CD4-positive, alpha-beta T cell treated with Interleukin-4 for 1 hour (primary cell): ENCODE results near the gene RNF186.
"Not testable (repeated sequence)": the region's sequence is repeated elsewhere in the genome, so short reads cannot be mapped to it uniquely, and the experiment has no call there.

Experiments
- DNase-seq, 2 donors: peaks; one replicate each; pipeline ENCODE4 v3.0.0-alpha.2; 2020 to 2022

The RNF186 gene

DNA sequence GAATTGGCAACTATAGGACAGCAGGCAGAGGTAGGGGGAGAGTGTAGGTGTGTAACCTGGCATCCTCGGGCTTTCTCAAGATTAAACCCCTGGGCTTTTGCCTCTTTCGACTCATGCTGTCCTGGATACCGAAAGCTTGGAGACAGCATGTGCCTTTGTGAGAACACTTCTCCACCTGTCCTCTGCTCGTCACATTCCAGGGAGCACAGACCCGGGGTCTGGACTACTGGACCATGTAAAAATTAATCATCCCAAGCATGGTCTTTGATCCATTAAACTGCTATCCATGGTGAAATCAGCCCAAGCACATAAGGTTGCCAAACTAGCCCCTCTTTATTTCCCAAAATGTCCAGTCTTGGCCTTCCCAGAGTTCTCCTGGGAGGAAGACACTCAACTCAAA is 9.0 kb upstream of the RNF186 start:
- DNase-seq: no peak

DNA sequence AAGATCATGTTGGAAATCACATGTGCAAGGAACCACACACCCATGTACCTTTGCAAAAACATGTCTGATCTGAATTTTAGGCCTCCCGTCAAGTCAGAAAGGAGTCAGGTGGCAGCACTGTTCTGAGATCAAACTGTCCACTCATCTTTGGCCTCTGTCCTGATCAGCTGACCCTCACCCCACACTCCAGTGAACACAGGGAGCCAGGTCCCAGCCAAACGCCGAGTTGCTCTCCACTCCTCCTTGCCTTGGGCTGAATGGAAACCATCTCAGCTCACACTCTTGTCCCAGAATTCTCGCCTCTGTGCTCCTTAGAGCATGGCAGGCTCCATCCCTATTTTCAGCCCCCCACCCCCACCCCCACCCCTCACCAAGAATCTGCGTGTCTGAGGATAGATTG is 4.6 kb upstream of the RNF186 start:
- no peak for DNase-seq

DNA sequence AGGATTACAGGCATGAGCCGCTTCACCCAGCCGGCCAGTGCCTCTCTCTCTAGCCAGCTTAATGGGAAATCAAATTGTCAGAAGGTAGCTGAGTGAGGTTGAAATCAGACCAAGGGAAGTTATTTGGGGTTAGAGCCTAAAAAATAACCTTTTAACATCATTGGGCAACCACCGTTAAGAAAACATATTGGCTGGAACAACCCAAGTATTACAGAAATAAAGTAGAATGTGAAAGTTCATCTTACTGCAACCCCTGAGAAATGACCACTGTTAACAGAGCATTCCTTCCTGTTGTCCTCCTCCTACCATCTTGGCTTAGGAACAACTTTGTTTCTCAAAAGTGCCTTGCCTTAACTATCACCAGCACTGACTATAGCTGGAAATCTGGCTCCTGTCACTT is 3.2 kb upstream of the RNF186 start:
- no peak for DNase-seq

GRCh38 chr1:19817160-19817559 is 2.1 kb upstream of the RNF186 start:
- DNase-seq: no peak

GRCh38 chr1:19816737-19817086 is 1.6 kb upstream of the RNF186 start:
- DNase-seq: not testable (repeated sequence)

DNA sequence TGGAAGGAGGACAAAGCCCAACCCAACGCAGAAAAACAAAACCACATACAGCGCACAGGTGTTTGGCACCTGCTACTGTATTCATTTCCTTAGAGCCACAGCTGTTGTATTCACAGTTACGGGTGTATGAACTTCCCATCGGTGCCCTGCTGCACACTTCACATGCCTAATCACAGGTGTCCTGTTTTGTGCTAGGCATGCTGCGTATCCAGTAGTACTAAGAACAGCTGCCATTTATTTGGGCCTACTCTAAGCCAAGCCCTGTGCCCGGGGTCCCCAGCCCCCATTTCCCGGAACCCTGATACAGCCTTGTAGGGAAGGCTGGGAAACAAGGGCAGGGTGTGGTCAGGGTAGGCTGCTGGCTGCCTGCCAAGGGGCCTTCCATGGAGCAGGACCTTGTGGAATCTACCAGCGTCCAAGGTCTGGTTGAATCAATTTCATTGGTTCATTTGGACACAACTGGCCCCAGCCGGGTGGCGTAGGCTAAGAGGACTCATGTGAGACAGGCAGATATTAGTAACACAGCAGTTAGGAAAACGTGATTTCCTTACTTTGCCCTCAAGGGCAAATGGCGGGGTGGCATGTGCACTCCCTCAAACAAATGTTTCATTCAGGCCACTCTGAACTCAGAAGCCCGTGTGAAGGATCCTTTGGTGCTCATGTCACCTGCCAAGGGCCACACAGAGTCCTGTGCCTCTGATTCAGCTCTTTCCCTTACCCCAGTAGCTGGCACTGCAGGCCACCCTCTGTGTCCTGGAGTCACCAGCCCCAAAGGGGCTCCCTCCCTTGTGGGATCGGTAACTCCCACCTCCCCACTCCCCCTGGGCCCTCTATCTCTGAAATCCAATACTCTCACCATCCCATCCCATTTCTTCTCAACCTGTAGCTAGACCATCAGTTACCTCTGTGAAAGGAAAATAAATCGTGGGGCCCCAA is 986 bp upstream of the RNF186 start:
- no peak for DNase-seq

- no peak for DNase-seq
Observed at GRCh38 chr1:19814244-19814661, 830 bp downstream of the RNF186 start.

DNA sequence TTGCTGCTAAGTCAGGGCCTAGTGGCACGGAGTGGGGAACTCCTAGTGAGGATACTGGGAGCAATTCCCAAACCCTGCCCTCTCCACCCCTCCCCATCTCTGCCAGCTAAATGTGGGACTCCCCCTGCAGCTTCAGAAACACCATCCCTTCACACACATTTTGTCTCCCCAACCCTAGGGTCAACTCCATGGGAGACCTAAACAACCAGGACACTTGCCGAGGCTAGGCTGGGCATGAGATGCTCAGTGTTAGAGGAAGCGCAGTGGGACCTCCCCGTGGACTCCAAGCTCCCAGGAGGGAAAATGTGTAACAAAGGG is 1.5 kb downstream of the RNF186 start:
- DNase-seq: no peak

DNA sequence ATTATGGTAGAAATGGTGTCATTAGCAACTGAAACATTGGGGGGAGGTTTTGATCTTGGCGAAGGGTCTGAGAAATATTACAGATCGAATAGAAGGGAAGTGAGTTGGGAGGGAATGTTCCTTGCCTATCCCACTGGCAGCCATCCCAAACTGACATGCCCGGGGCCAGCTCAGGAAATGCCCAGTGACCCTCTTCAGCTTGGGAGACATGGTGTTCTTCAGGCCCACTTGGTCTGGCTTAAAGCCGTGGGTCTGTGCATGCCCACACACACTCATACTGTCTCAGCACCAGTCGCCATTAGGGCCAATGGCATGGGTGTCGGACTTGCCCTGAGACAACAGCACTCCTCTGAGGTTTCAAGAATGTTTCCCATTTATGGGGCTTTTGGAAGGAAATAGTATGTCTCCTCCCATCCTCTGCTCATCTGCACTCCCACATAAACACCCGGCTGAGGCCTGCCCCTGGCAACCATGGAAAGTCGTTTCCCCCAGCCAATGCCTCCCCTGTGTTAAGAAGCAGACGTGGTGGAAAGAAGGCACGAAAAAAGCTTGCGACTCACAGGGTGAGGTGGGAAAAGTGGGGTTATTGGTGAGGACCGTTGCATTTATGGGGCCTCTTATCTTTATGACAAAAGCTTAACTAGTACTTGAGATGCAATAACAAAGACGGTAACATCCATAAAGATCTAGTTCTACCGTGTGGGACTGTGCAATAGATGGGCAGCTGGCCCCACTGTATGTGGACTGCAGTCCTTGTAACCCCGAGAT is 2.0 kb downstream of the RNF186 start:
- no peak for DNase-seq

GRCh38 chr1:19811206-19811851 is 3.8 kb downstream of the RNF186 start:
- peak; percentile 48 to 50 for DNase-seq

GRCh38 chr1:19809044-19809750 is 5.9 kb downstream of the RNF186 start:
- DNase-seq: no peak

DNA sequence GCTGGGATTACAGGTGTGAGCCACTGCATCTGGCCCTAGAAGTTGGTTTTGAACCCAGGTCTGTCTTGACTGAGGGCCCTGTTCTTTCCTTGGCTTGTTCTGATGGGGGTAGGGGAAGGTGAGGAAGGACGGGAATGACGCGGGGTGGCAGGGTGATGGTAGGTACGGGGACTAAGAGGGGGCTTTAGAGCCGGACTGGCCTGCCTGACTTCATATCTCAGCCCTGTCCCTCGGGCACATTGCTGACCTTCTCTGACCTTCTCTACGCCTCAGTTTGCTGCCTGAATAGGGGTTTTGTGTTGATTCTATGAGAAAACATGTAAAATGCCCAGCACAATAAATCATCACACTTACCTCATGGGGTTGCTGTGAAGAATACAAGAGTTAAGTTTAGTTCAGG is 6.7 kb downstream of the RNF186 start:
- no peak for DNase-seq

- DNase-seq: no peak
Observed at GRCh38 chr1:19804831-19805251, 10.2 kb downstream of the RNF186 start.

DNA sequence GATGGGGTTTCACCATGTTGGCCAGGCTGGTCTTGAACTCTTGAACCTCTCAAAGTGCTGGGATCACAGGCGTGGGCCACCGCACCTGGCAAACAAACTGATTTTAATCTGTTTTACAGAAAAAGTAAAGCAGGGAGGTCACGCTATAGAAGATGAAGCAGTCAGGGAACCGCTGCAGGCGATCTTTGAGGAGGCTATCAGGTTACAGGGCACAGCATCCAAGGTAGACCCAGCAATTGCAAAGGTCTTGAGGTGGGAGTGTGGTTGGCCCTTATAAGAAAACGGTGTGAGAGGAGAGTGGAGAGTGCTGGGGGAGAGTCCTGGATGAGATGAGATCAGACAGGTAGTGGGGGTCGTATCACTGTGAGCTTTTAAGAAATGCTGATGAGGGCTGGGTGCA is 12.8 kb downstream of the RNF186 start:
- DNase-seq: no peak

DNA sequence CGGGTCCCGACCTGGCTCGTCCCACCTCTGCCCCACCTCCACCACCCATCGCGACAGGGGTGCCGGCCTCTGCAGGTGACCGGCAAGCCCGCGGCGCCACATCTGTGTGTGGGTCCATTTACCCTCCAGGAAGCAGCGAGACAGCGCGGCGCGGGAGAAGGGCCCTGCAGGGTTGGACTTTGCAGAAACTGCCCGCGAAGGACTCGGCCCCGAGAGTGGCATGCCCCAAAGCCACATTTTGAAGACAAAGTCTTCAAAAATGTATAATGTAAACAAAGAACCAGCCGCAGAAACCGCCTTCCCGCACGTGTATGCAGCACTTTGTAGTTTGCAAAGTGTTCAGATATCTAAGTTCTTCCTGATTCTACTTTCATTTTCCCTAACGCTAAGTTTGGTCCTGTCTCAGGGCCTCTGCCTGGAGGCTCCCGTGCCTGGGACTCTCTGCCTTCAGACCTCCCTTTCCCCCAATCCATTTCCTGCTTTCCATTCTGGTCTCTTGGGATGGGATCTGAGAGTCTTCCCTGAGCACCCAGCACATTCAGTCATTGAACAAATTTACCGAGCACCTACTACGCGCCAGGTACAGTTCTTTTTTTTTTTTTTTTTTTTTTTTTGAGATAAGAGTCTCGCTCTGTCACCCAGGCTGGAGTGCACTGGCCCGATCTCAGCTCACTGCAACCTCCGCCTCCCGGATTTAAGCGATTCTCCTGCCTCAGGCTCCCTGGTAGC is 14.8 kb downstream of the RNF186 start:
- peak; percentile 12 to 43 for DNase-seq

GRCh38 chr1:19799230-19800075 is 15.6 kb downstream of the RNF186 start, which contains the start of gene TMCO4:
Gene TMCO4, minus strand, starts transcription at chr1:19799916. Its CDS starts 19,158 bp downstream, at chr1:19780758.
- peak; percentile 39 to 55 for DNase-seq

- DNase-seq: no peak
Observed at GRCh38 chr1:19798486-19799229, 16.4 kb downstream of the RNF186 start.

DNA sequence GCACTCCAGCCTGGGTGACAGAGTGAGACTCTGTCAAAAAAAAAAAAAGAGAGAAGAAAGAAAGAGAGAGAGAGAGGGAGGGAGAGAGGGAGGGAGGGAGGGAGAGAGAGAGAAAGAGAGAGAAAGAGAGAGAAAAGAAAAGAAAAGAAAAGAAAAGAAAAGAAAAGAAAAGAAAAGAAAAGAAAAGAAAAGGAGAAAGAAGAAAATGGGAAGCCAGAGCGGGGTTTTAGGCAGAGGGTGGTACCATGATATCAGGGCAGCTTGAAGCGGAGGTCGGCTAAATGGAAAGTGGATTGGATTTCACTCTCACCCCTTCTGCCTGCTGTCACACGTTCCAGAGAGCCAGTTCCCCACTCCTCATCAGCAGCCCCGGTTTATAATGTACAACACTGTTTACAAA is 17.3 kb downstream of the RNF186 start:
- no peak for DNase-seq

- no peak for DNase-seq
Observed at GRCh38 chr1:19794583-19794982, 20.5 kb downstream of the RNF186 start.

DNA sequence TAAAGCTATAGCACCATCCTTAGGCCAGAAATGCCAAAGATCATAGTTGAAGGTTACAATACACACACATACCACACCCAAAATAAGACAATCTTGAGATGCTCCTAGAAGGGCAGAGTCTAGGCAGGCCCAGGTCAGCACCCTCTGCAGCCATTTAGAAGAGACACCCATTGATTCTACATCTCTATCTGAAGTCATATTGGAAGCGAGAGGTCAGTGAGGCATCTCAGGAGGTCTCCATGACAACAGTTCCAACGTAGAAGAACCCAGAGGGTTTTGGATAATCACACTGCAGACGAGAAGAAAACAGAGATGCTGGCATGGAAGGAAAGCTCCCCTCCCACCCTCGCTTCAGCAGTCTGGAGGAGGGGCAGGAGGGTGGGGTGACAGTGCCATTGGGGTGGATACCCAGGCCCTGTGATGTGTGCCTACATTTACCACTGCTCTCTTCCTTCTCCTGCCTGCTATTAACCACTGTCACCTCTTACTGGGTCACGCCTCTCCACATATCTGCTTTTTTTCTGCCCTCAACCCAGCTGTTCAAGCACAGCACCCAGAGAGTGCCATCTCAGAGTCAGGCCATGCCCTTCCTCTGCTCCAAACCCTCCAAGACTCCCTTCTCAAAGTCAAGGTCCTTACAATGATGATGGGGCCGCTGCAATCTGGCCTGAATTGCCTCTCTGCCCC is 21.6 kb downstream of the RNF186 start:
- peak in 1 of 2 donors; percentile 17 for DNase-seq
